Osteocyte (in vitro differentiated cells): ENCODE data around the gene TTBK2. TPM values are rescaled to one million over a fixed set of nuclear protein-coding genes. Genes with fewer than 3 reads are reported as not detected.
"Not testable (repeated sequence)": the region's sequence is repeated elsewhere in the genome, so short reads cannot be mapped to it uniquely, and the experiment has no call there.

Experiments used
- DNase-seq: peaks from one replicate; pipeline ENCODE4 v3.0.0; 2021; ENCODE audit warnings: mixed read lengths; ENCODE audit not compliant: unreplicated experiment; ENCODE audit errors: extremely low spot score
- H3K27ac Mint-ChIP-seq: one replicate; pipeline ENCODE4 v1.8.0; 2021; ENCODE audit warnings: mild to moderate bottlenecking, mixed read lengths; ENCODE audit not compliant: unreplicated experiment
- H3K27me3 Mint-ChIP-seq: one replicate; pipeline ENCODE4 v1.8.0; 2021; ENCODE audit warnings: mixed read lengths; ENCODE audit not compliant: unreplicated experiment
- H3K36me3 Mint-ChIP-seq: one replicate; pipeline ENCODE4 v1.8.0; 2021; ENCODE audit warnings: mixed read lengths; ENCODE audit not compliant: unreplicated experiment
- H3K4me1 Mint-ChIP-seq: one replicate; pipeline ENCODE4 v1.8.0; 2021; ENCODE audit warnings: mixed read lengths; ENCODE audit not compliant: unreplicated experiment
- H3K4me3 Mint-ChIP-seq: one replicate; pipeline ENCODE4 v1.8.0; 2021; ENCODE audit warnings: mild to moderate bottlenecking, moderate library complexity, mixed read lengths; ENCODE audit not compliant: unreplicated experiment
- H3K9me3 Mint-ChIP-seq: one replicate; pipeline ENCODE4 v1.8.0; 2021; ENCODE audit warnings: mixed read lengths; ENCODE audit not compliant: unreplicated experiment
- total RNA-seq: library from RNA; stranded (reverse); gene quantifications from 2 replicates; pipeline ENCODE4 v1.2.1, GENCODE V29; 2021
- TF ChIP-seq, protein P1 (sequence below): fragments of 200-600 bp; sonication (generic); IDR thresholded peaks from 2 replicates; pipeline ENCODE4 v1.5.0; 2021; ENCODE audit warnings: antibody characterized with exemption, mild to moderate bottlenecking, moderate library complexity

The TTBK2 gene
- total RNA-seq, 1 donor from 2014 or later: 23.6 TPM

- Mint-ChIP-seq H3K9me3 (no peaks in the 10 kb centered on the region), H3K4me1 (peaks cover 6% of the 10 kb centered on the region), H3K27me3 (no peaks in the 10 kb centered on the region), H3K27ac (no peak overlapping the region), H3K36me3 (peaks cover 2% of the 10 kb centered on the region), H3K4me3 (no peak overlapping the region)
- TF ChIP-seq, protein P1, sequence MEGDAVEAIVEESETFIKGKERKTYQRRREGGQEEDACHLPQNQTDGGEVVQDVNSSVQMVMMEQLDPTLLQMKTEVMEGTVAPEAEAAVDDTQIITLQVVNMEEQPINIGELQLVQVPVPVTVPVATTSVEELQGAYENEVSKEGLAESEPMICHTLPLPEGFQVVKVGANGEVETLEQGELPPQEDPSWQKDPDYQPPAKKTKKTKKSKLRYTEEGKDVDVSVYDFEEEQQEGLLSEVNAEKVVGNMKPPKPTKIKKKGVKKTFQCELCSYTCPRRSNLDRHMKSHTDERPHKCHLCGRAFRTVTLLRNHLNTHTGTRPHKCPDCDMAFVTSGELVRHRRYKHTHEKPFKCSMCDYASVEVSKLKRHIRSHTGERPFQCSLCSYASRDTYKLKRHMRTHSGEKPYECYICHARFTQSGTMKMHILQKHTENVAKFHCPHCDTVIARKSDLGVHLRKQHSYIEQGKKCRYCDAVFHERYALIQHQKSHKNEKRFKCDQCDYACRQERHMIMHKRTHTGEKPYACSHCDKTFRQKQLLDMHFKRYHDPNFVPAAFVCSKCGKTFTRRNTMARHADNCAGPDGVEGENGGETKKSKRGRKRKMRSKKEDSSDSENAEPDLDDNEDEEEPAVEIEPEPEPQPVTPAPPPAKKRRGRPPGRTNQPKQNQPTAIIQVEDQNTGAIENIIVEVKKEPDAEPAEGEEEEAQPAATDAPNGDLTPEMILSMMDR: no peak
- no peak for DNase-seq
Measured at GRCh38 chr15:42903388-42904324, 16.9 kb downstream of the TTBK2 start.

DNA sequence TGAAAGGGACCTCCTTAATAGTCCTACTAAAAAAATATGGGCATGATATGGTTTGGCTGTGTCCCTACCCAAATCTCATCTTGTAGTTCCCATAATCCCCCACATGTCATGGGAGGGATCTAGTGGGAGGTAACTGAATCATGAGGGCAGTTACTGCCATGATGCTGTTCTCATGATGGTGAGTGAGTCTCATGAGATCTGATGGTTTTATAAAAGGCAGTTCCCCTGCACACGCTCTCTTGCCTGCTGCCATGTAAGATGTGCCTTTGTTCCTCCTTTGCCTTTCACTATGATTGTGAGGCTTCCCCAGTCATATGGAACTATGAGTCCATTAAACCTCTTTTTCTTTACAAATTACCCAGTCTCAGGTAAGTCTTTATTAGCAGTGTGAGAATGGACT, 26.7 kb downstream of the TTBK2 start:
- not testable (repeated sequence) for H3K27ac Mint-ChIP-seq, H3K9me3 Mint-ChIP-seq, H3K4me1 Mint-ChIP-seq, DNase-seq, H3K36me3 Mint-ChIP-seq, H3K27me3 Mint-ChIP-seq, H3K4me3 Mint-ChIP-seq

GRCh38 chr15:42891569-42891968, 29.0 kb downstream of the TTBK2 start:
- peaks cover 9% of the 10 kb centered on the region for H3K4me1 Mint-ChIP-seq

GRCh38 chr15:42890161-42890913, 30.2 kb downstream of the TTBK2 start:
- H3K27ac Mint-ChIP-seq: no peak overlapping the region
- no peak for DNase-seq
- H3K4me1 Mint-ChIP-seq: peaks cover 9% of the 10 kb centered on the region
- H3K9me3 Mint-ChIP-seq: no peaks in the 10 kb centered on the region
- TF ChIP-seq, protein P1: no peak
- no peaks in the 10 kb centered on the region for H3K27me3 Mint-ChIP-seq
- H3K4me3 Mint-ChIP-seq: no peak overlapping the region
- peaks cover 7% of the 10 kb centered on the region for H3K36me3 Mint-ChIP-seq

More at GRCh38 chr15:42891569-42891968, 29.0 kb downstream of the TTBK2 start:
- peaks cover 7% of the 10 kb centered on the region for H3K36me3 Mint-ChIP-seq
- TF ChIP-seq, protein P1: no peak
- no peaks in the 10 kb centered on the region for H3K9me3 Mint-ChIP-seq
- DNase-seq: no peak
- no peaks in the 10 kb centered on the region for H3K27me3 Mint-ChIP-seq
- H3K4me3 Mint-ChIP-seq: no peak overlapping the region
- H3K27ac Mint-ChIP-seq: no peak overlapping the region

GRCh38 chr15:42887384-42887783, 33.2 kb downstream of the TTBK2 start:
- H3K36me3 Mint-ChIP-seq, H3K4me3 Mint-ChIP-seq: not testable (repeated sequence)

GRCh38 chr15:42880121-42880520, 40.5 kb downstream of the TTBK2 start:
- Mint-ChIP-seq H3K27ac (no peak overlapping the region), H3K4me3 (no peak overlapping the region), H3K36me3 (peaks cover 5% of the 10 kb centered on the region), H3K4me1 (no peaks in the 10 kb centered on the region), H3K27me3 (no peaks in the 10 kb centered on the region), H3K9me3 (peaks cover 7% of the 10 kb centered on the region)
- TF ChIP-seq, protein P1: no peak
- no peak for DNase-seq

More at GRCh38 chr15:42887384-42887783, 33.2 kb downstream of the TTBK2 start:
- not testable (repeated sequence) for DNase-seq, H3K27ac Mint-ChIP-seq, H3K4me1 Mint-ChIP-seq, H3K27me3 Mint-ChIP-seq, H3K9me3 Mint-ChIP-seq
